GM18498 (cell line): ENCODE results near the gene FKBP5.
"Not testable (repeated sequence)": the region's sequence is repeated elsewhere in the genome, so short reads cannot be mapped to it uniquely, and the experiment has no call there.

Experiments used
- ATAC-seq: cut with Tn5 transposase; IDR thresholded peaks from one replicate; pipeline ENCODE4 v1.9.1; 2021; ENCODE audit warnings: mild to moderate bottlenecking, moderate library complexity; ENCODE audit not compliant: unreplicated experiment

Gene FKBP5

DNA sequence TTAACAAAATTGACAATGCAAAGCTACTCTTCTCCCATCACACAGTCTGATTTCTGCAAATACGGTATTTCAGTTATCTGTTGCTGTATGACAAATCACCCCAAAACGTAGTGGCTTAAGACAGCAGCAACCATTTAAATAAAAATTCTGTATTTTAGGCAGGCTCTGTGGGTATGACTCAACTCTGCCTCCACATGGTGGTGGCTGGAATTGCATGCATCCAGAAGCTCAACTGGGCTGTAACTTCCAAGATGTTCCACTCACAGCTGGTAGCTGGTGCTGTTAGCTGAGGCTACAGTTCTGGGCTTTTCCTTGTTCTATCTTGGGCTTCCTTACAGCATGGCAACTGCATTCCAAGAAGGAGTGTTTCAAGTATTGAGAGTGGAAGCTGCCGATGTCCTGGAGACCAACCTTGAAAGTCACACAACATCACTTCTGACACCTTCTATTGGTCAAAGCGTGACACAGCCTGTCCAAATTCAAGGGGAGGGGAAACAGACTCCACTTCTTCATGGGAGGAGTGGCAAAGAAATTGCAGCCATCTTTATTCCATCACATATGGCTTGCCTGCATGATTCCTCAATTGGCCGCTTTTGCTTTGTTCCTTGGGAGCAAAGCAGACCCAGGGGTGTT is 136.3 kb downstream of the FKBP5 start:
- no peak for ATAC-seq

DNA sequence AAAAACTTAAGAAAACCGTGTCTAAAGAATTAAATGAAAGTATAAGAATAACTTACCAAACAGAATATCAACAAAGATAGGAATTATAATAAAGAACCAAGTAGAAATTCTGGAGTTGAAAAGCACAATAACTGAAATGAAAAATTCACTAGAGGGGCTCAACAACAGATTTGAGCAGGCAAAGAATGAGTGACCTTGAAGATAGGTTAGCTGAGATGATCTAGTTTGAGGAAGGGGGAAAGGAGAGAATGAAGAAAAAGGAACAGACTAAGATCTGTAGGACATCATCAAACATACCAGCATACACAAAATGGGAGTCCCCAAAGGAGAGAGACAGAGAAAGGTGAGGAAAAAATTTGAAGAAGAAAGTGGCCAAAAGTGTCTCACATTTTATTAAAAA is 138.3 kb downstream of the FKBP5 start:
- ATAC-seq: no peak

DNA sequence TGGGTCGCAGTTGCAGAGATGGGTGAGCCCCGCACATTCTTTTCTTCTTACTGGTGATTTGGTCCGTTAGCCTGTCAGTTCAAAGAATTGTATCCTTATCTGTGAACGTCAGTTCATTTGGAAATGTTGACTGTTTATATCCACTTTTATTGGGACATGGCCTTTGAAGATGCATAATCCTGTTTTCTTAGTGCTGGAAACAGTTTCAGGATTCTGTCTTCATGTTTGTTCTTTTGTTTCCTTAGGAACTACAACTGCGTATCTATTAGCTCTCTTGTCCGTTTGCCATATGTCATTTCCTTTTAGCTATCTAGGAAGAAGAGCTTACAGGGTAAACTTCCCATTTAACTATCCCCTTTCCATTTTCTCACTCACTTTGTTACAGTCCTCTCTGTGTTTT is 141.0 kb downstream of the FKBP5 start:
- no peak for ATAC-seq

DNA sequence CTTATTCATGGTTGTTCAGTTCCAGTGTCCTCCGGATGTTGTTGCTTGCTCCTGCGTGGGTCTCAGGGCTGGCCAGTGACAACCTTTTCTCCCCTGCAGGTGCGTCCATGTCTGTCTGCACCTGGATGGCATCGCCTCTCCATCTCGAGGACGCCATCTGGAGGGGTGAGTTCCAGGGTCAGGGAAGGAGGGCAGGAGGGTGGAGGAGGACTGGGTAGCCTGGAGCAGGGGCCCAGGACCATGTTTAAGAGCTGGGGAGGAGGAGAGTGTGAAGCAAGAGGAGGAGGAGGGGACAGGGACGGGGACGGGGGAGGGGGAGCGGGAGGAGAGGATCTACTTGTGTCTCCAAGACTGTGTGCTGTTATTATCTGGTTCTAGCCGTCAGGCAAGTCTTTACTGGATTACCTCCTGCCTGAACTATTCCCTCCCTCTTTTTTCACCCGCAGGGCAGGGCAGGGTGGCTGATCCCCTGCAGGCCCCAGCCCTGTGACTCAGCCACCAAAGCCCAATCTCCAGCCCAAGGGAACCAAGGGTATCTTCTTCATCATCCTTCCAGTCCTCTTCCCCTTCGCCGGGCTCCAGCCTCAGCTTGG is 143.8 kb downstream of the FKBP5 start:
- ATAC-seq: no peak

DNA sequence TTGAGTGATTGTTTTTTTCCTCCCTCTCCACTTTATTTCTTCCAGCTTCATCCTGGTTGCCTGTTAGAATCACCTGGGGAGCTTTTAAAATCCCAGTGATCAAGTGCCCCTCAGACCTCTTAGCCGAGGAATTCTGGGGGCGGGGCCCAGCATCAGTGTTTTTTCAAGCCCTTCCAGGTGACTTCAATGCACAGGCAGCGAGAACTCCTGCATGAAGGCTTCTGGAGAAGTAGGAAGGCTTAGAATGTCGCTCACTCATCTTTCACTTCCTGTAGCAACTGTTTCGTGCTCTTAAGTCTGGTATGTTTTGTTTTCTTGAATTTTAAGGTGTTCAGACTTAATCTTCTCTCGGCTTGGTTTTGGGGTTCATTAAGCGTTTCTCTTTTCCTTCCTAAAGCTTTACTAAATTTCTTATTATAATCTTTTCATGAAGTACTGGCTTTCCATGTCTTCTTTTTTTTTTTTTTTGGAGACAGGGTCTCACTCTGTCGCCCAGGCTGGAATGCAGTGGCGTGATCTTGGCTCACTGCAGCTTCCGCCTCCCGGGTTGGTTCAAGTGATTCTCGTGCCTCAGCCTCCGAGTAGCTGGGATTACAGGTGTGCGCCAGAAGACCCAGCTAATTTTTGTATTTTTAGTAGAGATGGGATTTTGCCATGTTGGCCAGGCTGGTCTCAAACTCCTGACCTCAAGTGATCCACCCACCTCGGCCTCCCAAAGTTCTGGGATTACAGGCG is 145.1 kb downstream of the FKBP5 start:
- ATAC-seq: no peak

DNA sequence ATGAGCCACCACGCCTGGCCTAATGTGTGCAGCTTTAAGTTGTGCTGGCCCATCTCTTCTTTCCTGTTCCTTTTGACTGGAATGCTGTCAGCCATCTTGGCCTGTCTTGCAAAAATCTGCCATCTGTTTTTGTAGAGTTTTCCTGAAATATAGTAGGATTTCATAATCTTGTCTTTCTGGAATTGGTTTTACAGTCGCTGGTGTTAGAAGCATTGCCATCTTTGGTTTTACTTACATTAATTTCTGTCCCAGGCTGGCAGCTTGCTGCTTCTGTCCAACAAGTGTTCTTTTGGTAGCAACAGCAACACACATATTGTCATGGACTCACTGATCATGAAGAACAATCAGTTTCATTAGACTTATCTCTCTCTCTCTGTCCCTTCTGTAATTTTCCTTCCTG is 146.9 kb downstream of the FKBP5 start:
- ATAC-seq: no peak

DNA sequence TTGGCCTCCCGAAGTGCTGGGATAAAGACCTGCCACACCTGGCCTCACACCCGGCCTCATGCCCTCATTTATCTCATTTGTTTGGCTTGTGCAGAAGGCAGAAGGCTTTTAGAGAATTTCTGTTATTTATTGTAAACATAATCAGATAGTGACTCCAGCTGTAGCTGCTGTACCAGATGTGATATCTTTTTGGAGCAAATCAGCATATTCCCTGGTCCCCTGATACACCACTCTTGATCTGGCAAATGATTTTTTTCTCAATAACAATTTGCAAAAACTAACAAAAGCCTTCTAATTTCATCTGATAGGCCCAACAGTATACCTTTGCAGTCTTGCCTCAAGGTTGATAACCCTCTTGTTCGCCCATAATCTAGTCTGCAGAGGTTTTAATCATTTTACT is 149.5 kb downstream of the FKBP5 start:
- ATAC-seq: no peak

DNA sequence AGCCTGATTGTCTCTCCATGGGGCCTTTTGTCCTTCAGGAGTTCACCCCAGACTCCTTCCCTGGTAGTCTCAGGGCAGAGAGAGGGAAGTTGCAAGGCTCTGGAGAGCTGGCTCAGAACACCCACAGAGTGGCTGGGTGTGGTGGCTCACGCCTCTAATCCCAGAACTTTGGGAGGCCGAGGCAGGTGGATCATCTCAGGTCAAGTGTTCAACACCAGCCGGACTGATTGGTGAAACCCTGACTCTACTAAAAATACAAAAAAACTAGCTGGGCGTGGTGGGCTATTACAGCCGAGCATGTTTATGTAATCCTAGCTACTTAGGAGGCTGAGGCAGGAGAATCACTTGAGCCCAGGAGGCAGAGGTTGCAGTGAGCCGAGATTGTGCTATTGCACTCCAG is 152.9 kb downstream of the FKBP5 start:
- ATAC-seq: not testable (repeated sequence)

DNA sequence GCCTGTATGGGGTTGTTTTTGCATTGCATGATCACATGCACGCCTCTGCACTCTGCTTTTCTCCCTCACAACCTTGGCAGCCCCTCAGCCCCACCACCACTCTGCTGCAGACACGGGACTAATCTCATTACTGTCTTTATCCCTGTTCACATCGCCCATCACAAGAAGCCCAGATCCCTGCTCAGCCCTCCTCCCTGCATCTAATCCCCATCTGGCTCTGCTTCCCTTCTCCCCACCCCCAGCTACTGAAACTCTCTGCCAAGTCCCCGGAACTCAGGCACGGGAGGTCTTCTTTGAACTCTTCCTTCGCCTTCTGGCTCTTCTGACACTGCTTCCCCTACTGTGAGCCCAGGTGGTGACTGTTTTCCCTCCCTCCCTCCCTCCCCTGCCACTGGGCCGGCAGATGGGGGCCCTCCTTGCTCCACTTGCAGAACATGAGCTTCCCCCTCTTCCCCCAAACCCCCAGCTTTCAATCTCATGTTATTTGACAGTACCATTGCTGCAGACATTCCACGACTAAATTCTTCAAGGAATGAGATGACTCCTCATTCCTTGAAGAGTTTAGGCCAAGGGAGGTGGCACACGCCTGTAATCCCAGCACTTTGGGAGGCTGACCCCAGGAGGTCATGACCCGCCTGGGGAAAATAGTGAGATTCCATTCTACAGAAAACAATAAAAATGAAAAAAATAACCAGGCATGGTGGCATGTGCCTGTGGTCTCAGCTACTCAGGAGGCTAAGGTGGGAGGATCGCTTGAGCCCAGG is 154.1 kb downstream of the FKBP5 start:
- ATAC-seq: no peak

DNA sequence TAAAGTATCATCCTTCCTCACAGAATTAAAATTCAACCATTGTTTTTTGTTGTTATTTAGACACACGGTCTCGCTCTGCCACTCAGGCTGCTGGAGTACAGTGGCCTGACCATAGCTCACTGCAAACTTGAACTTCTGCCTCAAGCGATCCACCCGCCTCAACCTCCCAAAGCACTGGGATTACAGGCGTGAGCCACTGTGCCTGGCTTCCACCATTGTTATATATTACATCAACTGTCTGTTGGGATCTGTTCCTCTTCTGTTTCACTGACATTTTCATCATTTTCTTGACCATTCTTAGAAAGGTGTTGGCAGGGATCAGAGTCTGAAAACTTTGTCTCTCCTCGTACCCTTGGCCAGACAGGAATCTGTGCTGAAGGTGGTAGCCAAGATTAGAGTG is 154.7 kb downstream of the FKBP5 start:
- no peak for ATAC-seq

DNA sequence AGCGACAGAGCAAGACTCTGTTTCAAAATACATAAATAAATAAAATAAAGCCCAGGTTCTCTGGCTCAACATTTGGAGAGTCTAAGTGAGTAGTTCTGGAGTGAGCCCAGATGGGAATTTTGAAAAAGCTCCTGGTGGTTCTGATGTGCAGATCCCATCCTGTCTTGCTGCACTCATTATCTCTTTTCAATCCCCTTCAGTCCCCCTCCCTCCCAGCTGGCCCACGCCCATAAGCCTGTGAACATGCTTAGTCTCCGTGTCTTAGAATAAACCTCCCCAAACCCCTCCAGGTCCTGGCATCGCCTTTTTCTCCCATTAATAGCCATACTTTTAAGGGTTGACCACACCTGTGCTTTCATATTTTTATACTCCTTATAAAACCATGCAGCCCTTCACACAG is 156.6 kb downstream of the FKBP5 start:
- ATAC-seq: no peak

DNA sequence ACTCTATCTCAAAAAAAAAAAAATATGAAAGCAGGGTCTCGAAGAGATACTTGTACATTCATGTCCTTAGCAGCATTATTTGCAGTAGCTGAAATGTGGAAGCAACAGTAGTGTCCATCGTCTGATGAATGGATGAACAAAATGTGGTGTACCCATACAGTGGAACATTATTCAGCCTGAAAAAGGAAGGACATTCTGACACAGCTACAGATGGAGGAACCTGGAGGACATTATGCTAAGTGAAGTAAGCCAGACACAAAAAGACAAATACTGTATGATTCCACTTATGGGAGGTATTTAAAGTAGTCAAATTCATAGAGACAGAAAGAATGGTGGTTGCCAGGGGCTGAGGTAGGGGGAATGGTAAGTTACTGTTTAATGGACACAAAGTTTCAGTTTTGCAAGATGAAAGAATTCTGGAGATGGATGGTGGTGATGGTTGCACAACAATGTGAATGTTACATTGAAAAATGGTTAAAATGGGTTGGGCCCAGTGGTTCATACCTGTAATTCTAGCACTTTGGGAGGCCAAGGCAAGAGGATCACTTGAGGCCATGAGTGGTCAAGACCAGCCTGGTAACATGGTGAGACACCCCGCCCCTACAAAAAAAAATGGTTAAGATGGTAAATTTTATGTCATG is 164.2 kb downstream of the FKBP5 start:
- ATAC-seq: no peak
